Measurements from ENCODE around the gene MRAP. TPM values are rescaled to one million over a fixed set of nuclear protein-coding genes. Genes with fewer than 3 reads are reported as not detected.
A peak's percentile ranks its signal among the peaks of the same experiment; 100 is the strongest.
"Not testable (repeated sequence)": the region's sequence is repeated elsewhere in the genome, so short reads cannot be mapped to it uniquely, and the experiment has no call there.

MRAP gene
- polyA plus RNA-seq: not detected

DNA sequence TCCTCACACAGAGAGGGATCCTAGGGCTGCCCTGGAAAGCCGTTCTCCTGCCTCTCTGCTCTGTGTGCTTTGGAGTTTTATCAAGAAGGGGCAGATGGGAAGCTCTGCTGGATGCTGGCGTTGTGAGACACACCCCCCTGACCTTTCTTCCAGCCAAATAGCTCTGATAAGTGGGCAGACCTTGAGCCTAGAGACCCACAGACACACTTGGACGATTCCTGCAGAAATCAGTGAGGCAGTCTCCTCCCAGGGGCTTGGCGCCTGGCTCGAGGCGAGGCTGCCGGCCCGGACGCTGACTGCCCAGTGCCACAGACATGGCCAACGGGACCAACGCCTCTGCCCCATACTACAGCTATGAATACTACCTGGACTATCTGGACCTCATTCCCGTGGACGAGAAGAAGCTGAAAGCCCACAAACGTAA lies at the start of gene MRAP:
TSS of gene MRAP (plus strand) at position 198 of the 424 bp plus-strand sequence. CDS start at position 315, 117 bp downstream.
- Mint-ChIP-seq H3K4me1 (peaks cover 0 to 2% (median 0%) of the 10 kb centered on the region in 3 donors), H3K4me3 (no peak within 1 kb of the TSS), H3K36me3 (peaks cover 9% of the 10 kb centered on the region), H3K27ac (no peak within 1 kb of the TSS), H3K9me3 (no peaks in the 10 kb centered on the region), H3K27me3 (no peaks in the 10 kb centered on the region)

DNA sequence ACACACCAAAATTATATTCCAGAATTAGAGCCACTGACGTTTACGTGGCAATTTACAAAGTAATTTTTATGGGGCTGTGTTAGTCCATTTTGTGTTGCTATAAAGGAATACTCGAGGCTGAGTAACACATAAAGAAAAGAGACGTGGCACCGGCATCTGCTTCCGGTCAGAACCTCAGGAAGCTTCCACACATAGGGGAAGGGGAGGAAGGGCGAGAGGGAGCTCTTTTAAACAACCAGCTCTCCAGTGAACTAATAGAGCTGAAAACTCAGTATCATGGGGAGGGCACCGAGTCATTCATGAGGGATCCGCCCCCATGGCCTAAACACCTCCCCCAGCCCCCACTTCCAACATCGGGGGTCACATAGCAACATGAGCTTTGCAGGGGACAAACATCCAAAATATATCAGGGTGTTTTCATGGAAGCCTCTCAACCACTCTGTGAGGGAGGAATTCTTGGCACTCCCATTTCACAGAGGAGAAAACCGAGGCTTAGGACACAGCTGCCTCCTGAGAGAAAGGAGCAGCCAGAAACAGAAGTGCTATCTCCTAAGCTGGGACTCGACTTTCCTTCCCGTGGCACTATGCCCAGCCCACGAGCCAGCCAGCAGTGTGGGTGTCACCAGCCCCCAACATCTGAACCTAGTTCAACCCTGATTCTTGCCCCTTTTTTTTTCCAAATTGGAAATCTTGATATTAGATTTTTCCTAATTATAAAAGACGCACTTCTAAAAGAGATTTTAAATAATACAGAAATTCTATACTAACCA lies 49.0 kb upstream of the MRAP start:
- peaks cover 25% of the 10 kb centered on the region for H3K27me3 Mint-ChIP-seq
- H3K36me3 Mint-ChIP-seq: peaks cover 3% of the 10 kb centered on the region
- H3K27ac Mint-ChIP-seq: peak overlapping the region in 1 of 3 donors; percentile 54
- H3K9me3 Mint-ChIP-seq: peaks cover 2 to 11% (median 9%) of the 10 kb centered on the region in 3 donors
- no peak overlapping the region for H3K4me3 Mint-ChIP-seq
- H3K4me1 Mint-ChIP-seq: no peaks in the 10 kb centered on the region

DNA sequence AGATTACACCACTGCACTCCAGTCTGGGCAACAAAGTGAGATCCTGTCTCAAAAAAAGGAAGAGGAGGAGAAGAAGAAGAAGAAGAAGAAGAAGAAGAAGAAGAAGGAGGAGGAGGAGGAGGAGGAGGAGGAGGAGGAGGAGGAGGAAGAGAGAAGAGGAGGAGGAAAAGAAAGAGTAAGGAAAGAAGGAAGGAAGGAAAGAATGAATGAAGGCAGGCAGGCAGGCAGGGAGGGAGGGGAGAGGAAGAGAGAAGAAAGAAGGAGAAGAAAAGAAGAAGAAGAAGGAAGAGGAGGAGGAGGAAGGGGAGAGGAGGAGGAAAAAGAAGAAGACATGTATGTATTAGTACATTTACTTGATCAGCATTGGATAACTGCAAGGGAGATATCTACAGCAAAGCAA lies 46.5 kb upstream of the MRAP start:
- Mint-ChIP-seq H3K4me1 (no peaks in the 10 kb centered on the region), H3K36me3 (peaks cover under 1% of the 10 kb centered on the region), H3K4me3 (no peak overlapping the region), H3K27me3 (peaks cover 16% of the 10 kb centered on the region), H3K9me3 (peaks cover 0 to 9% (median 8%) of the 10 kb centered on the region in 3 donors), H3K27ac (no peak overlapping the region)

DNA sequence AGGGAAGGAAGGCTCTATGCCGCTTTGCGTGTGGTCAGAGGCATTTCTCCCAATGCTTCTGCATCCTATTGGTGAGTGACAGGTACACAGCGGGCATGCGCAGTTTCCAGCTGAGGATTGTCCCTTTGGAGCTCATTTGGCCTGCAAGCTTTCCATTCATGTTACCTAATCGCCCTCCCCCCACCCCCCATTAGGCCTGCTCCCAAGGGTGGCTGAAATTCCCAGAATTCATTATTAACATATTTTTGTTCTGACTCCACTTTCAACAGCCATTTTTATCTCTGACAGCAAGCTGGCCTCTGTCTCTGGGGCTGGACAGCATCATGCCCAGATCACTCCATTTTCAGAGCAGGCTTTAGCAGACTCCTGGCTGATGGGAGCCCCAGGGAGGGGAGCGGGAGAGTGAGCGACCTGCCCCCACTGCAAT lies 45.4 kb upstream of the MRAP start:
- Mint-ChIP-seq H3K36me3 (no peaks in the 10 kb centered on the region), H3K9me3 (peaks cover 0 to 9% (median 7%) of the 10 kb centered on the region in 3 donors), H3K27ac (no peak overlapping the region), H3K4me3 (no peak overlapping the region), H3K27me3 (peaks cover 12% of the 10 kb centered on the region), H3K4me1 (no peaks in the 10 kb centered on the region)

DNA sequence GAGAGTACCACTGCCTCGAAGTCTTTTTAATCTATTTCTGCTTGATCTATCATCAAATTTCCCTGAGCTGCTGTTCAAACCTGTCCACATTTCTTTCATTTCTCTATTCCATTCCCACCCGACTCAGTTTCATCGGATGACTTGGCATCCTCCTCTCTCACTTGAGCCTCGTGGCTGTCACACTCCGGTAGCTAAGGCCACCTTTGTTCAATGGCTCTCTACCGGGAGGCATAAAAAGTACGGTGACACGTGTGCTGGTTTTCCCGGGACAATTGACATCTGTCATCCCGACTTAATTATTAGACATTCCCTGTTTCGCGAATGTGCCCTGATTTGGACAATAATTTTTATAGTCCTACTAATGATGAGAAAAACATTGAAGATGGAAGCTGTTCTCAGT lies 42.4 kb upstream of the MRAP start:
- no peak overlapping the region for H3K27ac Mint-ChIP-seq
- H3K4me1 Mint-ChIP-seq: no peaks in the 10 kb centered on the region
- H3K4me3 Mint-ChIP-seq: no peak overlapping the region
- H3K27me3 Mint-ChIP-seq: peaks cover 1% of the 10 kb centered on the region
- peaks cover 1% of the 10 kb centered on the region for H3K36me3 Mint-ChIP-seq
- H3K9me3 Mint-ChIP-seq: peaks cover 0 to 5% (median 5%) of the 10 kb centered on the region in 3 donors

DNA sequence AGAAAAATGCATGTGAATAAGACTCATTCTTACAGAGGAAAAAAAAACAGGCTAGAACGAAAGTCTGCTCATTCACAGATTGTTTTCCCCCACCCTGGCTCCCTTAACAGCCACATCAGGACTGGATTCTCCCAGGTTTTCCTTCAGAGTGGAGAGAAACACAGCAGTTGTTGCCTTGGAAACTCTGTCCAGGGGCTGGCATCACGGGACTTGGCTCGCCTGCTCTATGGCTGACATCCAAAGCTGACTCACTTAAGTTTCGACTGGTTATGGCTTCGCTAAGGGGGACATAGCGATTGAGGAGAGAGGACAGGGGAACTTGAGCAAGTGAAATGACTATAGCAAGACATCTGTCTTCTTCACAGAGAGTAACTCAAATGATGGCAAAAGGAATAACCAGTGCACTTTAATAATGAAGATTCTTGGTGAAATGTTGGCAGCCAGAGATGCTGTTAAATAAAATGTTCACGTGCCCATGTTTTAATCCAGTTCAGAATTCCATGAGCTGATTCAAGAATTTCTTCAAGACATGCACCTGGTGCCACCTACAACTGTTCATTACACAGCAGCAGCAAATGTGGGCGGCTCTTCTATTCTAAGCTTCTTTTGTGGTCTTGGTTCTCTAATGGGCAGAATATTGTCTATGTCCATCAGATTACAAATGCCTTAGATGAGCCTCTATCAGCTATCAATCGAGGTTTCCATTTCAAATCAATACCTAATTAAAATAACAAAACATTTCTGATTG lies 41.6 kb upstream of the MRAP start:
- Mint-ChIP-seq H3K27me3 (no peaks in the 10 kb centered on the region), H3K4me1 (no peaks in the 10 kb centered on the region), H3K9me3 (no peaks in the 10 kb centered on the region), H3K36me3 (peaks cover 1% of the 10 kb centered on the region), H3K4me3 (no peak overlapping the region), H3K27ac (no peak overlapping the region)

DNA sequence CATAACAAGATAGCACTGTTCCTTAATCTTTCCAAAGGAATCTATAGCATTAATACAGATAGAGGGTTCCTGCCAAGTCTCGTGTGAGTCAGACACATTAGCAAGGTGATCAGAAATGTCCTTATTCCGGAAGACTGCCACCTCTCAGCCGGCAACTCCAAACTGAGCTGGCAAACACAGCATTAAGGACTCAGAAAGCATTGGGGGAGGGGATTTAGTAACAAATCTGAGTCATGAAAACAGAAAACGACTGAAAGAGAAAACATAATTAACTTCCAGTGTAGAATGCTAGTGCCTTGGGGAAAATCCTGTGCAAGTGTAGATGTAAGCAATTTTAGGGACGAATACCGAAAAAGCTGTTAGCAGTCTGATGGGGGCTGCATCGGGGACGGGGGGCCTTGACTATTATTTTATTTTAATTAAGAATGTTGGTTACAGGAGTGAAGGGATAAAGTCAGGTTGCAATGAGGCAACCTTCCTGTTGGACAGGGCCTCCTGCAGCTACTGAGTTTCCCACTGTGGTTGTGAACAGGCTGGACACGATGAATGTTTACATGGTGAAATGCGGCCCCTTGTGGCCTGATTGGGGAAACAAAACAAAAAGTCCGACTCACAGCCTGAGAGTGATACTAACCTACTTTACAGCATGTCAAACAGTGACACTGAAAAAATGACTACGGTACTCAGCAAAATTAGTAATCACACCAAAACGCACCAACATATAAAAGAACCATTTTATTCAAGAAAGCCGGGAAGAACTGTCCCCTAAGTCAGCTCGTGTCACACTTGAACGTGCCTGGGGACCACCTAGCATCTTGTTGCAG lies 40.5 kb upstream of the MRAP start:
- H3K4me1 Mint-ChIP-seq: no peaks in the 10 kb centered on the region
- H3K4me3 Mint-ChIP-seq: no peak overlapping the region
- H3K27ac Mint-ChIP-seq: no peak overlapping the region

DNA sequence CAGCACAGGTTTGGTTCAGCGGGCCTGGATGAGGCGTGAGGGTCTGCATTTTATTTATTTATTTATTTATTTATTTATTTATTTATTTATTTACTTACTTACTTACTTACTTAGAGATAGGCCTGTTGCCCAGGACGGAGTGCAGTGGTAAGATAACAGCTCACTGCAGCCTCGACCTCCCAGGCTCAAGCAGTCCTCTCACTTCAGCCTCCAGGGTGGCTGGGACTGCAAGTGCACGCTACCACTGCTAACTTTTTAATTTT lies 39.9 kb upstream of the MRAP start:
- H3K36me3 Mint-ChIP-seq, H3K27ac Mint-ChIP-seq, H3K4me1 Mint-ChIP-seq, H3K4me3 Mint-ChIP-seq, H3K9me3 Mint-ChIP-seq, H3K27me3 Mint-ChIP-seq: not testable (repeated sequence)

More for the DNA sequence above, 40.5 kb upstream of the MRAP start:
- H3K36me3 Mint-ChIP-seq: peaks cover 1% of the 10 kb centered on the region
- H3K9me3 Mint-ChIP-seq: no peaks in the 10 kb centered on the region
- no peaks in the 10 kb centered on the region for H3K27me3 Mint-ChIP-seq

DNA sequence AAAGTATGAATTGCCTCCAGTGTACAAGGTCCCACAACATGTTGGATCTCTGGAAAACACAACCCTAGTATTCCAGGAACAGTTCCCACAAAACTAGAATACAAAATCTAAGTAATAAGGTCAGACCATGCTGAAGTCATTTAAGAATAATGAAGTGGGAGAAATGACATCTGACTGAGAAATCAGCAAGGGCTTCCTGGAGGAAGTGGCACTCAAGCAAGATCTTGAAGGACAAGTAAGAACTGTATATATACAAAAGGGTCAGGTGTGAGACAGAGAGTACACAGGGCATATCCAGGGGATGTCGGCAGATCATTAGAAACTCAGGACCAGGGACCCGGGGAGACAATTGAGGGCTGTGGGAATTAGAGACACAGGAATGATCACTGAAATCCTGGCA lies 38.5 kb upstream of the MRAP start:
- Mint-ChIP-seq H3K9me3 (no peaks in the 10 kb centered on the region), H3K27ac (peak overlapping the region in 1 of 3 donors; percentile 67), H3K36me3 (peaks cover 1% of the 10 kb centered on the region), H3K4me3 (no peak overlapping the region), H3K27me3 (no peaks in the 10 kb centered on the region), H3K4me1 (no peaks in the 10 kb centered on the region)

DNA sequence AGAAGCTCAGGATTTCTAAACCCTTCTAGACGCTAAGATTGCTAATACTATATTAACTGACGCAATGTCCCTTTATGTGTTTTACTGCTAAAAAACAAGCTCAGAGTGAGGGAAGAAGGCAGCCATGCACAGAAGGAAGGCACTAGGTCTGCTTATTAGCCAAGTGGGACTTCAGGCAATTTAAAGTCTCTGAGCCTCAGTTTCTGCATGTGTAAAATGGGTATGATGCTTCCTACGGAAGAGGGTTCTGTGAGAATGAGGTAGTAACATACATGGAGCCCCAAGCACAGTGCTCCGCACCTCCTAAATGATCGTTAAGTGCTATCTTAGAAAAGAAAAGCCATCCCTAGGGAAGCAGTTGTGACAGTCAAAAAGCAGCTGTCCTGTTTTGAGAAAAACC lies 36.7 kb upstream of the MRAP start:
- Mint-ChIP-seq H3K27ac (no peak overlapping the region), H3K4me1 (no peaks in the 10 kb centered on the region), H3K9me3 (no peaks in the 10 kb centered on the region), H3K36me3 (peaks cover 3% of the 10 kb centered on the region), H3K27me3 (no peaks in the 10 kb centered on the region), H3K4me3 (no peak overlapping the region)

DNA sequence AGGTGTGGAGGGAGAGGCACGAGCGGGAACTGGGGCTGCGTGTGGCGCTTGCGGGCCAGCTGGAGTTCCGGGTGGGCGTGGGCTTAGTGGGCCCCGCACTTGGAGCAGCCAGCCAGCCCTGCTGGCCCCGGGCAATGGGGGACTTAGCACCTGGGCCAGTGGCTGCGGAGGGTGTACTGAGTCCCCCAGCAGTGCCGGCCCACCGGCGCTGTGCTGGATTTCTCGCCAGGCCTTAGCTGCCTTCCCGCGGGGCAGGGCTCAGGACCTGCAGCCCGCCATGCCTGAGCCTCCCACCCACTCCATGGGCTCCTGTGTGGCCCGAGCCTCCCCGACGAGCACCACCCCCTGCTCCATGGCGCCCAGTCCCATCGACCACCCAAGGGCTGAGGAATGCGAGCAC lies 33.3 kb upstream of the MRAP start:
- H3K27me3 Mint-ChIP-seq, H3K4me1 Mint-ChIP-seq, H3K36me3 Mint-ChIP-seq, H3K27ac Mint-ChIP-seq, H3K4me3 Mint-ChIP-seq, H3K9me3 Mint-ChIP-seq: not testable (repeated sequence)

DNA sequence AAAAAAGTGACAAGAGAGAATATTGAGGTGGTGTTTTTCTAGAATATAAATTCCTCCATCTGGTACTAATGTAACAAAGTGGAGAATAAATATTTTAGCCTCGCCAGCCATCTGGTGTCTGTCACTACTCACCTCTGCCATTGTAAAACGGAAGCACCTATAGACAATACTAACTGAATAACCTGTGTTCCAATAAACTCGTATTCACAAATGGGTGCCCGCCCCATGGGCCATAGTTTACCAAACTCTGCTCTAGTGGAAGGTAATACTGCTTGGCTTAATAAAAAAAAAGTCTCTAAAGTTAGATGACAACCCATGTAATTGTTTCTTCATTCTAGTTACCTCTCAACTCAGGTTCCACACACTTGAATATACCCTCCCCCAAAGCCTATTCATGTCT lies 27.9 kb upstream of the MRAP start:
- peaks cover 9% of the 10 kb centered on the region for H3K36me3 Mint-ChIP-seq
- no peaks in the 10 kb centered on the region for H3K9me3 Mint-ChIP-seq
- no peaks in the 10 kb centered on the region for H3K27me3 Mint-ChIP-seq
- H3K4me1 Mint-ChIP-seq: peaks cover 0 to 7% (median 2%) of the 10 kb centered on the region in 3 donors
- H3K4me3 Mint-ChIP-seq: no peak overlapping the region
- no peak overlapping the region for H3K27ac Mint-ChIP-seq

DNA sequence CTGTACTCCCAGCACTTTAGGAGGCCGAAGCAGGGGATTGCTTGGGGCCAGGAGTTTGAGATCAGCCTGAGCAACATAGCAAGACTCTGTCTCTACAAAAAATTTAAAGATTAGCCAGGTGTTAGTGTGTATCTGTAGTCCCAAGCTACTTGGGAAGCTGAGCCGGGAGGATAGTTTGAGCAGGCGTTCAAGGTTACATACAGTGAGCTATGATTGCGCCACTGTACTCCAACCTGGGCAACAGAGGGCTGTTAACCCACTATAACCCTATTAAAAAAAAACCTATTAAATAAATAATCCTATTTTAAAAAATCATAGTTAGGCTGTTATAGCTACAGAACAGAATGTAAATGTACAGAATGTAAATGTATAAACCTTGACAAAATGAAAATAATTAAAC lies 22.0 kb upstream of the MRAP start:
- peaks cover 7 to 21% (median 12%) of the 10 kb centered on the region in 3 donors for H3K4me1 Mint-ChIP-seq
- peak overlapping the region in 2 of 4 donors; percentile 25 to 58 for H3K4me3 Mint-ChIP-seq
- H3K27ac Mint-ChIP-seq: no peak overlapping the region
- H3K36me3 Mint-ChIP-seq: peaks cover 7% of the 10 kb centered on the region
- peaks cover 0 to 3% (median 0%) of the 10 kb centered on the region in 3 donors for H3K9me3 Mint-ChIP-seq
- H3K27me3 Mint-ChIP-seq: no peaks in the 10 kb centered on the region

DNA sequence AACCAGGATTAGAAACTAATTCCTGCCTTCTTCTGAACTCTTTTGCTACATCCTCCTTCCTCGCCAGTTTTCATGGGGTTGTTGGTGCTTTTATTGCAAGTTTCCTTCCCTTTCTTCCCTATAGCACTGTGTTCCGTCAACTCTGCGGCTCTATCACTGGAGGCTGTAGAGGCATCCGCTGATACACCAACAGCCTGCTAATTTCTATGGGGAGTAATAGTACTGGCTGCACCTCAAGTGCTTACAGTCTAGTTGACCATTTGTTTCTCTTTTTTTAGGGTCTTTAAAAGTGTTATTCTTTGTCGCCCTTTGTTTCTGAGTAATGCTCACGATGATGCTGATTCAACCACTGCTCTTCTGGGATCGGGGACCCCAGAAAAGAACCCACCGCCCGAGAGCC lies 20.6 kb upstream of the MRAP start:
- peaks cover 7 to 20% (median 12%) of the 10 kb centered on the region in 3 donors for H3K4me1 Mint-ChIP-seq
- peak overlapping the region in 2 of 3 donors; percentile 46 to 92 for H3K27ac Mint-ChIP-seq
- H3K9me3 Mint-ChIP-seq: peaks cover 0 to 3% (median 0%) of the 10 kb centered on the region in 3 donors
- H3K4me3 Mint-ChIP-seq: peak overlapping the region; percentile 97 to 99 (median 99)
- no peaks in the 10 kb centered on the region for H3K27me3 Mint-ChIP-seq
- peaks cover 13% of the 10 kb centered on the region for H3K36me3 Mint-ChIP-seq

Measured in IgD-negative memory B cell (primary cell).